Lung microvascular endothelial cell (primary cell): Measurements from ENCODE around the gene CUX1. TPM values are rescaled to one million over a fixed set of nuclear protein-coding genes. Genes with fewer than 3 reads are reported as not detected.
"Not testable (repeated sequence)": the region's sequence is repeated elsewhere in the genome, so short reads cannot be mapped to it uniquely, and the experiment has no call there.

Source experiments
- DNase-seq, 2 donors: peaks; one replicate each; pipeline versions ENCODE4 v3.0.0 to v3.0.0-alpha.2; 2010; ENCODE audit warnings: low read depth in 2 of 2
- total RNA-seq: library from RNA; depleted of rRNA; stranded (reverse); fragments of >200 nt; gene quantifications from 2 replicates; pipeline ENCODE4 v1.2.1, GENCODE V29; 2014

Gene CUX1
- total RNA-seq, 1 donor from 2014 or later: 22.8 TPM

- DNase-seq: no peak
Measured at GRCh38 chr7:102128303-102128702, 310.9 kb downstream of the CUX1 start.

GRCh38 chr7:102129636-102130370 is 312.4 kb downstream of the CUX1 start:
- no peak for DNase-seq

GRCh38 chr7:102132209-102132752 is 314.9 kb downstream of the CUX1 start:
- DNase-seq: no peak

GRCh38 chr7:102138676-102139075 is 321.2 kb downstream of the CUX1 start:
- no peak for DNase-seq

- peak in 1 of 2 donors; percentile 66 for DNase-seq
Measured at GRCh38 chr7:102140952-102141370, 323.5 kb downstream of the CUX1 start.

GRCh38 chr7:102142433-102142832 is 325.0 kb downstream of the CUX1 start:
- not testable (repeated sequence) for DNase-seq

GRCh38 chr7:102146122-102146521 is 328.7 kb downstream of the CUX1 start:
- no peak for DNase-seq

GRCh38 chr7:102147008-102147407 is 329.6 kb downstream of the CUX1 start:
- no peak for DNase-seq

- no peak for DNase-seq
Measured at GRCh38 chr7:102148799-102149198, 331.4 kb downstream of the CUX1 start.

- no peak for DNase-seq
Measured at GRCh38 chr7:102149416-102149815, 332.0 kb downstream of the CUX1 start.

- no peak for DNase-seq
Measured at GRCh38 chr7:102150266-102150665, 332.8 kb downstream of the CUX1 start.

GRCh38 chr7:102152672-102153598 is 335.5 kb downstream of the CUX1 start:
- DNase-seq: peak; percentile 41 to 84

- DNase-seq: no peak
Measured at GRCh38 chr7:102153599-102153946, 336.1 kb downstream of the CUX1 start.

GRCh38 chr7:102154425-102154824 is 337.0 kb downstream of the CUX1 start:
- no peak for DNase-seq

GRCh38 chr7:102155821-102156441 is 338.5 kb downstream of the CUX1 start:
- DNase-seq: no peak

GRCh38 chr7:102156867-102157266 is 339.4 kb downstream of the CUX1 start:
- no peak for DNase-seq

GRCh38 chr7:102165136-102165535 is 347.7 kb downstream of the CUX1 start:
- DNase-seq: no peak

- no peak for DNase-seq
Measured at GRCh38 chr7:102167254-102167653, 349.8 kb downstream of the CUX1 start.

- DNase-seq: peak; percentile 36 to 97
Measured at GRCh38 chr7:102169651-102170392, 352.4 kb downstream of the CUX1 start.

- DNase-seq: peak; percentile 33 to 86
Measured at GRCh38 chr7:102170393-102170970, 353.1 kb downstream of the CUX1 start.

GRCh38 chr7:102173669-102174068 is 356.2 kb downstream of the CUX1 start:
- DNase-seq: peak in 1 of 2 donors; percentile 91
